ENCODE results near the gene IL32. TPM values are rescaled to one million over a fixed set of nuclear protein-coding genes. Genes with fewer than 3 reads are reported as not detected.
"Not testable (repeated sequence)": the region's sequence is repeated elsewhere in the genome, so short reads cannot be mapped to it uniquely, and the experiment has no call there.

IL32 gene
- polyA plus RNA-seq, 1 experiment: 30.3 TPM

- ChIA-PET CTCF (no interaction called here), POLR2A (no interaction called here)
- TF ChIP-seq, protein P1, sequence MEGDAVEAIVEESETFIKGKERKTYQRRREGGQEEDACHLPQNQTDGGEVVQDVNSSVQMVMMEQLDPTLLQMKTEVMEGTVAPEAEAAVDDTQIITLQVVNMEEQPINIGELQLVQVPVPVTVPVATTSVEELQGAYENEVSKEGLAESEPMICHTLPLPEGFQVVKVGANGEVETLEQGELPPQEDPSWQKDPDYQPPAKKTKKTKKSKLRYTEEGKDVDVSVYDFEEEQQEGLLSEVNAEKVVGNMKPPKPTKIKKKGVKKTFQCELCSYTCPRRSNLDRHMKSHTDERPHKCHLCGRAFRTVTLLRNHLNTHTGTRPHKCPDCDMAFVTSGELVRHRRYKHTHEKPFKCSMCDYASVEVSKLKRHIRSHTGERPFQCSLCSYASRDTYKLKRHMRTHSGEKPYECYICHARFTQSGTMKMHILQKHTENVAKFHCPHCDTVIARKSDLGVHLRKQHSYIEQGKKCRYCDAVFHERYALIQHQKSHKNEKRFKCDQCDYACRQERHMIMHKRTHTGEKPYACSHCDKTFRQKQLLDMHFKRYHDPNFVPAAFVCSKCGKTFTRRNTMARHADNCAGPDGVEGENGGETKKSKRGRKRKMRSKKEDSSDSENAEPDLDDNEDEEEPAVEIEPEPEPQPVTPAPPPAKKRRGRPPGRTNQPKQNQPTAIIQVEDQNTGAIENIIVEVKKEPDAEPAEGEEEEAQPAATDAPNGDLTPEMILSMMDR (IDR thresholded peaks at IDR 0.05; ENCODE audit: low read depth, low read length): no peak
- Histone ChIP-seq H3K4me3 (ENCODE audit: low read depth, low read length) (no peak overlapping the region), H3K27me3 (ENCODE audit: control insufficient read depth, insufficient read depth, low read length) (peaks cover 14% of the 10 kb centered on the region), H3K27ac (ENCODE audit: low read depth, low read length) (no peak overlapping the region), H3K9me3 (ENCODE audit: control insufficient read depth, insufficient read depth, low read length) (no peaks in the 10 kb centered on the region)
- no peak for DNase-seq (ENCODE audit: low read depth, low spot score)
These were observed 8.0 kb downstream of the IL32 start for GRCh38 chr16:3073448-3073847.

- no peak for DNase-seq (ENCODE audit: low read depth, low spot score)
- no peak overlapping the region for H3K27ac ChIP-seq (ENCODE audit: low read depth, low read length)
- POLR2A ChIA-PET: interaction anchor here (0.6 kb wide), 1 partner anchor 27 kb away, joined by 7 read pairs; no protein-coding TSS in a partner anchor
- no peak overlapping the region for H3K4me3 ChIP-seq (ENCODE audit: low read depth, low read length)
- H3K27me3 ChIP-seq (ENCODE audit: control insufficient read depth, insufficient read depth, low read length): peaks cover 19% of the 10 kb centered on the region
- TF ChIP-seq, protein P1 (IDR thresholded peaks at IDR 0.05; ENCODE audit: low read depth, low read length): no peak
- CTCF ChIA-PET: interaction anchor here (0.6 kb wide), 3 partner anchors 37 to 1283 kb away, joined by 3 read pairs; no protein-coding TSS in a partner anchor
- H3K9me3 ChIP-seq (ENCODE audit: control insufficient read depth, insufficient read depth, low read length): no peaks in the 10 kb centered on the region
These were observed 9.6 kb downstream of the IL32 start for GRCh38 chr16:3074860-3075522.

DNA sequence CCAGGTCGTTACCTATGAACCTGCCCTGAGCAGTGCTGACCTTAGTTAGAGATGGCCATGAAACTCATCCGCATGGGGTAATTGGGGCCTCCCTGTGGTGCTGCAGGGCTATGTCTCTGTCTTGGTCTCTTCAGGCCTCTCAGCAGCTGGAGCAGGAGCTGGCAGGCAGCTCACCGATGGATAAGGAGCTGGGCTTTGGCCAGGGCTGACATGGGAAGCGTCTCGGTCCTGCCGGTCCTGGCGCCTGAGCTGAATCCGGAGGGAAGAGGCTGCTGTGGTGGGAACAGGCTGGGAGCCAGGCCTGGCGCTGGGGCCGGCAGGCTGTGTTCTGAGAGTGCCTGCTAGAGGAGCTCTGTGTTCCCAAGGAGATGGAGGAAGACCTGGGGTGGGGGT lies 10.1 kb downstream of the IL32 start:
- H3K9me3 ChIP-seq (ENCODE audit: control insufficient read depth, insufficient read depth, low read length): no peaks in the 10 kb centered on the region
- H3K4me3 ChIP-seq (ENCODE audit: low read depth, low read length): no peak overlapping the region
- ChIA-PET POLR2A (interaction anchor here (0.6 kb wide), 1 partner anchor 27 kb away, joined by 7 read pairs; no protein-coding TSS in a partner anchor), CTCF (interaction anchor here (0.6 kb wide), 2 partner anchors 777 to 1283 kb away, joined by 3 to 5 read pairs; no protein-coding TSS in a partner anchor)
- TF ChIP-seq, protein P1 (IDR thresholded peaks at IDR 0.05; ENCODE audit: low read depth, low read length): no peak
- no peak for DNase-seq (ENCODE audit: low read depth, low spot score)
- H3K27me3 ChIP-seq (ENCODE audit: control insufficient read depth, insufficient read depth, low read length): peaks cover 23% of the 10 kb centered on the region
- H3K27ac ChIP-seq (ENCODE audit: low read depth, low read length): no peak overlapping the region

GRCh38 chr16:3075946-3076345 lies 10.5 kb downstream of the IL32 start:
- CTCF ChIA-PET: interaction anchor here (0.6 kb wide), 1 partner anchor 776 kb away, joined by 5 read pairs; no protein-coding TSS in a partner anchor
- peaks cover 27% of the 10 kb centered on the region for H3K27me3 ChIP-seq (ENCODE audit: control insufficient read depth, insufficient read depth, low read length)
- H3K4me3 ChIP-seq (ENCODE audit: low read depth, low read length); H3K9me3 ChIP-seq (ENCODE audit: control insufficient read depth, insufficient read depth, low read length); H3K27ac ChIP-seq (ENCODE audit: low read depth, low read length); POLR2A ChIA-PET; DNase-seq (ENCODE audit: low read depth, low spot score): not testable (repeated sequence)

GRCh38 chr16:3076577-3076976 lies 11.1 kb downstream of the IL32 start:
- TF ChIP-seq, protein P1 (IDR thresholded peaks at IDR 0.05; ENCODE audit: low read depth, low read length): no peak
- ChIA-PET CTCF (interaction anchor here (1.1 kb wide), 1 partner anchor 73 kb away, joined by 3 read pairs; no protein-coding TSS in a partner anchor), POLR2A (no interaction called here)
- Histone ChIP-seq H3K27ac (ENCODE audit: low read depth, low read length) (no peak overlapping the region), H3K4me3 (ENCODE audit: low read depth, low read length) (no peak overlapping the region), H3K9me3 (ENCODE audit: control insufficient read depth, insufficient read depth, low read length) (no peaks in the 10 kb centered on the region), H3K27me3 (ENCODE audit: control insufficient read depth, insufficient read depth, low read length) (peaks cover 28% of the 10 kb centered on the region)
- no peak for DNase-seq (ENCODE audit: low read depth, low spot score)
